ENCODE results near the gene FOXL2.

The FOXL2 gene

GRCh38 chr3:138946663-138947494, at the start of gene FOXL2, which contains the start of gene FOXL2NB:
FOXL2 (minus strand) TSS chr3:138947137; CDS start chr3:138946722, 415 bp downstream.
FOXL2NB (plus strand) TSS chr3:138947217; CDS start chr3:138947365, 148 bp downstream.
- Histone ChIP-seq H3K9ac (ENCODE audit: low read length) (no peak within 1 kb of the TSS), H3K27ac (ENCODE audit: low read depth, low read length) (no peak within 1 kb of the TSS), H3K4me3 (ENCODE audit: insufficient read depth, low read length, poor library complexity, severe bottlenecking) (no peak within 1 kb of the TSS)

GRCh38 chr3:138995706-138996105, 48.8 kb upstream of the FOXL2 start:
- Histone ChIP-seq H3K36me3 (ENCODE audit: low read length) (no peaks in the 10 kb centered on the region), H3K9ac (ENCODE audit: low read length) (no peak overlapping the region), H3K9me3 (ENCODE audit: insufficient read depth, low read length) (no peaks in the 10 kb centered on the region), H4K20me1 (ENCODE audit: low read depth, low read length) (no peaks in the 10 kb centered on the region), H3K79me2 (ENCODE audit: insufficient read depth, low read length) (no peaks in the 10 kb centered on the region), H3K9me2 (replicated peaks; ENCODE audit: insufficient read depth, low read length) (no peaks in the 10 kb centered on the region), H3K27me3 (ENCODE audit: low read length) (no peaks in the 10 kb centered on the region), H3K4me3 (ENCODE audit: insufficient read depth, low read length, poor library complexity, severe bottlenecking) (no peak overlapping the region), H3K4me2 (ENCODE audit: low read depth, low read length, poor library complexity, severe bottlenecking) (no peak overlapping the region), H3K27ac (ENCODE audit: low read depth, low read length) (no peak overlapping the region), H3F3A (ENCODE audit: insufficient read depth) (no peaks in the 10 kb centered on the region), H2AFZ (ENCODE audit: low read depth, low read length, severe bottlenecking) (no peak overlapping the region)
- TF ChIP-seq, protein P1, sequence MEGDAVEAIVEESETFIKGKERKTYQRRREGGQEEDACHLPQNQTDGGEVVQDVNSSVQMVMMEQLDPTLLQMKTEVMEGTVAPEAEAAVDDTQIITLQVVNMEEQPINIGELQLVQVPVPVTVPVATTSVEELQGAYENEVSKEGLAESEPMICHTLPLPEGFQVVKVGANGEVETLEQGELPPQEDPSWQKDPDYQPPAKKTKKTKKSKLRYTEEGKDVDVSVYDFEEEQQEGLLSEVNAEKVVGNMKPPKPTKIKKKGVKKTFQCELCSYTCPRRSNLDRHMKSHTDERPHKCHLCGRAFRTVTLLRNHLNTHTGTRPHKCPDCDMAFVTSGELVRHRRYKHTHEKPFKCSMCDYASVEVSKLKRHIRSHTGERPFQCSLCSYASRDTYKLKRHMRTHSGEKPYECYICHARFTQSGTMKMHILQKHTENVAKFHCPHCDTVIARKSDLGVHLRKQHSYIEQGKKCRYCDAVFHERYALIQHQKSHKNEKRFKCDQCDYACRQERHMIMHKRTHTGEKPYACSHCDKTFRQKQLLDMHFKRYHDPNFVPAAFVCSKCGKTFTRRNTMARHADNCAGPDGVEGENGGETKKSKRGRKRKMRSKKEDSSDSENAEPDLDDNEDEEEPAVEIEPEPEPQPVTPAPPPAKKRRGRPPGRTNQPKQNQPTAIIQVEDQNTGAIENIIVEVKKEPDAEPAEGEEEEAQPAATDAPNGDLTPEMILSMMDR (IDR thresholded peaks at IDR 0.05; ENCODE audit: insufficient read depth, low read length, poor library complexity, severe bottlenecking): no peak
- no peak for TF ChIP-seq EZH2phosphoT487 (conservative IDR thresholded peaks at IDR 0.05; ENCODE audit: low read length)

More at GRCh38 chr3:138946663-138947494, at the start of gene FOXL2, which contains the start of gene FOXL2NB:
- Histone ChIP-seq H3K79me2 (ENCODE audit: insufficient read depth, low read length) (no peaks in the 10 kb centered on the region), H3K27me3 (ENCODE audit: low read length) (no peaks in the 10 kb centered on the region), H3K9me2 (replicated peaks; ENCODE audit: insufficient read depth, low read length) (no peaks in the 10 kb centered on the region), H2AFZ (ENCODE audit: low read depth, low read length, severe bottlenecking) (no peak within 1 kb of the TSS), H3K36me3 (ENCODE audit: low read length) (no peaks in the 10 kb centered on the region), H3F3A (ENCODE audit: insufficient read depth) (no peaks in the 10 kb centered on the region), H4K20me1 (ENCODE audit: low read depth, low read length) (no peaks in the 10 kb centered on the region), H3K4me2 (ENCODE audit: low read depth, low read length, poor library complexity, severe bottlenecking) (no peak within 1 kb of the TSS), H3K9me3 (ENCODE audit: insufficient read depth, low read length) (no peaks in the 10 kb centered on the region)
- TF ChIP-seq, protein P1 (IDR thresholded peaks at IDR 0.05; ENCODE audit: insufficient read depth, low read length, poor library complexity, severe bottlenecking): no peak
- TF ChIP-seq EZH2phosphoT487 (conservative IDR thresholded peaks at IDR 0.05; ENCODE audit: low read length): no peak

DNA sequence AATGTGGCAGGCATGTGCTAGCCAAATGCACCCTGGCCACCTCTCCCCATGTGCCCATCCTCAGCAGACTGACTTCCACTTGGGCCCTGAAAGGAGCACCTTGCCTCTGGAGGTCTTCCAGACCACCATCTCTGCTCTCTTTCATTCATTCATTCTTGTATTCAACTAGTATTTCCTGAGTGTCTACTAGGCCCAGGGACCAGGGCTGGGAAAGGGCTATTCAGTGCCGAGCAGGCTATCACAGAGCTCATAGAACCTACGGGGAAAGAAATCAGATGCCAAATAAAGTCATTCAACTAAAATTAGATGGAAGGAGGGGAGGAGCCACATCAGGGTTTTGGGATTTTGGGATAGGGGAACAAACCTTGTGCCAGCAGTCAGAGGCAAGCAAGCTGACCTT, 40.2 kb upstream of the FOXL2 start:
- no peaks in the 10 kb centered on the region for H3K27me3 ChIP-seq (ENCODE audit: low read length)
- H4K20me1 ChIP-seq (ENCODE audit: low read depth, low read length): no peaks in the 10 kb centered on the region
- H3K27ac ChIP-seq (ENCODE audit: low read depth, low read length): no peak overlapping the region
- no peaks in the 10 kb centered on the region for H3K79me2 ChIP-seq (ENCODE audit: insufficient read depth, low read length)
- H3K9me3 ChIP-seq (ENCODE audit: insufficient read depth, low read length): no peaks in the 10 kb centered on the region
- no peak overlapping the region for H3K9ac ChIP-seq (ENCODE audit: low read length)
- no peaks in the 10 kb centered on the region for H3K36me3 ChIP-seq (ENCODE audit: low read length)
- no peaks in the 10 kb centered on the region for H3K9me2 ChIP-seq (replicated peaks; ENCODE audit: insufficient read depth, low read length)
- TF ChIP-seq EZH2phosphoT487 (conservative IDR thresholded peaks at IDR 0.05; ENCODE audit: low read length): no peak
- TF ChIP-seq, protein P1 (IDR thresholded peaks at IDR 0.05; ENCODE audit: insufficient read depth, low read length, poor library complexity, severe bottlenecking): no peak
- no peak overlapping the region for H3K4me2 ChIP-seq (ENCODE audit: low read depth, low read length, poor library complexity, severe bottlenecking)
- no peaks in the 10 kb centered on the region for H3F3A ChIP-seq (ENCODE audit: insufficient read depth)
- H2AFZ ChIP-seq (ENCODE audit: low read depth, low read length, severe bottlenecking): no peak overlapping the region
- no peak overlapping the region for H3K4me3 ChIP-seq (ENCODE audit: insufficient read depth, low read length, poor library complexity, severe bottlenecking)
